Activated T-helper 9 cell treated with anti-CD3 and anti-CD28 coated beads, Interleukin-2, amount 50 U/mL, for 16 hours (primary cell): ENCODE data around the gene IRGQ.
A peak's percentile ranks its signal among the peaks of the same experiment; 100 is the strongest.
"Not testable (repeated sequence)": the region's sequence is repeated elsewhere in the genome, so short reads cannot be mapped to it uniquely, and the experiment has no call there.

ENCODE experiments used
- DNase-seq: peaks from one replicate; pipeline ENCODE4 v3.0.0-alpha.2; 2020; ENCODE audit warnings: low read depth

IRGQ gene, protein sequence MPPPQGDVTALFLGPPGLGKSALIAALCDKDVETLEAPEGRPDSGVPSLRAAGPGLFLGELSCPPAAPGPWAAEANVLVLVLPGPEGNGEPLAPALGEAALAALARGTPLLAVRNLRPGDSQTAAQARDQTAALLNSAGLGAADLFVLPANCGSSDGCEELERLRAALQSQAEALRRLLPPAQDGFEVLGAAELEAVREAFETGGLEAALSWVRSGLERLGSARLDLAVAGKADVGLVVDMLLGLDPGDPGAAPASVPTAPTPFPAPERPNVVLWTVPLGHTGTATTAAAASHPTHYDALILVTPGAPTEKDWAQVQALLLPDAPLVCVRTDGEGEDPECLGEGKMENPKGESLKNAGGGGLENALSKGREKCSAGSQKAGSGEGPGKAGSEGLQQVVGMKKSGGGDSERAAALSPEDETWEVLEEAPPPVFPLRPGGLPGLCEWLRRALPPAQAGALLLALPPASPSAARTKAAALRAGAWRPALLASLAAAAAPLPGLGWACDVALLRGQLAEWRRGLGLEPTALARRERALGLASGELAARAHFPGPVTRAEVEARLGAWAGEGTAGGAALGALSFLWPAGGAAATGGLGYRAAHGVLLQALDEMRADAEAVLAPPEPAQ

DNA sequence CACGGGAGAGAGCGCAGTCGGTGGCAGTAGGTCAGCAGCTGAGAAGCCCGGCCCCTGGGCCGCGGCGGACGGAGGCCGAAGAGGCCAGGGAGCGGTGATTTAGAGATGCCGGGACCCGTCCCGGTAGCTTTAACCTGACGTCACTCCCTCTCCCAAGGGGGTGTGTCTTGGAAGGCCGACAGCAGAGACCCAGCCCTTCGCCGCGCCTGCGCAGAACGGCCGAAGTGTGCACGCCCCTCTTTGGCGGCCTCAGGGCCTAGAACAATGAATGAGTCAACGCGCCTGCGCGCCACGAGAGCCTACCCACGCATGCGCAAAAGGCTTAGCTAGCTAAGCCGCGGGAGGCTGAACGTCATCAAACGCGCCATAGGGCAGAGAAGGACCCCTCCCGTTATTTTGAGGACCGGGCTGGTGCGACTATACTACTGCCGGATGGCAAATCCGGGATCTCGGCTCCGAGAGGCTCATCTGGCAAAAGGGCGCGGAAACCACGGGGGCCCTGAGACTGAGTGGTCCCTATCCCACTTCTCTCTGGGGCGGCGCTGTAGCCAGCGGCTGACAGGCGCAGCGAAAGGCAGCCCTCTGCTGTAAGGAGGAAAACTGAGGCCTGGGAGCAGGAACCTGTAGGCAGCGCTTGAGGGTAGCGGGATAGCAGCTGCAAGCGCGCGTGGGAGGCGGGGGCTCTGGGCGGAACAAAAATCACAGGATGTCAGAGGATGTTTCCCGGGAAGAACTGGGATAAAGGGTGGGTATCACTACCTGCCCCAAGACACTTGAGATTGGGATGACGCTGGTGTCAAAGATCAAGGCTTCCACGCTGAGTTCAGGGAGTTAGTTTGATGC, at the start of gene IRGQ, which contains the start of gene ZNF576:
Gene IRGQ (minus strand): TSS at position 136 of the 843 bp plus-strand sequence. CDS start 796 bp downstream, outside the sequence.
Gene ZNF576 (plus strand): TSS at position 597 of the 843 bp plus-strand sequence. CDS start 514 bp downstream, outside the sequence.
- peak; percentile 100 for DNase-seq

DNA sequence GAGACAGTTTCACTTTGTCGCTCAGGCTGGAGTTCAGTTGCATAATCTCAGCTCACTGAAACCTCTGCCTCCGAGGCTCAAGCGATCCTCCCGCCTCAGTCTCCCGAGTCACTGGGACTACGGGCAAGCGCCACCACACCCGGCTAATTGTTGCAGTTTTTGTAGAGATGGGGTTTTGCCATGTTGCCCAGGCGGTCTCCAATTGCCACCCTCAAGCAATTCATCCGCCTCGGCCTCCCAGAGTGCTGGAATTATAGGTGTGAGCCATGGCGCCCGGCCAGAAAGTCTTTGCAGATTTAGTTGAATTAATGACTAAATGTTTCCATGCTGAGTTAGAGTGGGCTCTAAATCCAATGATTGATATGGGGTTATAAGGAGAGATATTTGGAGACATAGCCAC, 48.2 kb upstream of the IRGQ start:
- no peak for DNase-seq

DNA sequence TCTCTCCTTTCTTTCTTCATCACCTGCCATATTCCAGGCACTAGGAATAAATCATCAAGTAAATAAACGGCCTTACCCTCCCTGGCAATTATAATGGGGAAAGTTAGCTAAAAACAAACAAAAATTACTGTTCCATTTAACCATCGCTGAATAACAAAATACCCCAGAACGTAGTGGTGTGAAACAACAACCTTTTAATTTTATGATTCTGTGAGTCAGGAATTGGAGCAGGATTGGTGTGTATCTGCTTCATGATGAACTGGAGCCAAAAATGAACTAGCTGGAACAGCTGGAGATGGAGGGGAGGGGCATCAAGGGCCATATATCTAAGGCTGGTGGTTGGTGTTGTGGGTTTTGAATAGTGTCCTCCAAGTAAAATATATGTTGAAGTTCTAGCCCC, 47.4 kb upstream of the IRGQ start:
- no peak for DNase-seq

DNA sequence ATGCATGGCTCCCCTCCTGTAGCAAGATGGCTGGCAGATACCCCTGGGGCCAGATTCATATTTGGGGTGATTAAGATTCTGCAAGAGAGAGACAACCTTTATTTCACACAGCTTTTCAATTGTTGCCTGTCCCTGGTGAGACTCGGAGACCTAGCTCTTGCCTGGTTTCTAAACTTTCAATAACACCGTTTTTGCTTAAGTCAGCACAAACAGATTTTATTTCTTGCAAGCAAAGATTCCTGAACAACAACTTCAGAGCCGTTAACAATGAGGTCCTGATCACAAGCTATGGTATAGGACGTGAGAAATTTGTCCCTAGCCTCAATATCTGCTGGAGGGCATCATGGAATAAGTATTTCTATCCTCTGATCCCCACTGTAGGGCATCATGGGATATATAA, 46.6 kb upstream of the IRGQ start:
- DNase-seq, result no peak

DNA sequence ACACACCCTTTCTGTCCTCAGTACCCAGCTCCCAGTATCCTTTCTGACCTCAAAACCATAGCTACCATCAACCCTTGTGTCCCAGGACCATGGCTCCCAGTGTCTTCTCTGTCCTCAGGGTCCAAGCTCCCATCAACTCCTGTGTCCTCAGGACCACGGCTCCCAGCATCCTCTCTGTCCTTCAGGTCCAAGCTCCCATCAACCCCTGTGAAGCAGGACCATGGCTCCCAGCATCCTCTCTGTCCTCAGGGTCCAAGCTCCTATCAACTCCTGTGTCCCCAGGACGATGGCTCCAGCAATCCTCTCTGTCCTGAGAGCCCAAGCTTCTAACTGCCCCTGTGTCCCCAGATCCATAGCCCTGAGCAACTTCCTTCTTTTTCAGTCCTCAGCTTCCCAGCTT, 45.4 kb upstream of the IRGQ start:
- no peak for DNase-seq

DNA sequence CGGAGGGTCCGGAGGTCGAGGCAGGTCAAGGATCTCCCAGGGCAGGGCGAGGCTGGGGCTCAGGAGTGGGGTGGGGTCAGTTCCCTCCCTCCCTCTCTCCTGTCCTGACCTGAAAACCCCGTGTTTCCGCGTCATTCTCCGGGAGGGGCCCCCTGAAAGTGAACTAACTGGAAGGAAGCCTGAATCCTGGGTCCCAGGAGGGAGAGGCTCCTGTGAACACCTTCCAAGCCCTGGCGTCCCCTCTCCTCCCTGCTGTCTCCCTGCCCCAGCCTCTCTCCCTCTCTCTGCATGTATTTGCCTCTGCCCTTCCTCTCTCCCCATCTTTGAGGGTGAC, 44.5 kb upstream of the IRGQ start:
- DNase-seq, result no peak

DNA sequence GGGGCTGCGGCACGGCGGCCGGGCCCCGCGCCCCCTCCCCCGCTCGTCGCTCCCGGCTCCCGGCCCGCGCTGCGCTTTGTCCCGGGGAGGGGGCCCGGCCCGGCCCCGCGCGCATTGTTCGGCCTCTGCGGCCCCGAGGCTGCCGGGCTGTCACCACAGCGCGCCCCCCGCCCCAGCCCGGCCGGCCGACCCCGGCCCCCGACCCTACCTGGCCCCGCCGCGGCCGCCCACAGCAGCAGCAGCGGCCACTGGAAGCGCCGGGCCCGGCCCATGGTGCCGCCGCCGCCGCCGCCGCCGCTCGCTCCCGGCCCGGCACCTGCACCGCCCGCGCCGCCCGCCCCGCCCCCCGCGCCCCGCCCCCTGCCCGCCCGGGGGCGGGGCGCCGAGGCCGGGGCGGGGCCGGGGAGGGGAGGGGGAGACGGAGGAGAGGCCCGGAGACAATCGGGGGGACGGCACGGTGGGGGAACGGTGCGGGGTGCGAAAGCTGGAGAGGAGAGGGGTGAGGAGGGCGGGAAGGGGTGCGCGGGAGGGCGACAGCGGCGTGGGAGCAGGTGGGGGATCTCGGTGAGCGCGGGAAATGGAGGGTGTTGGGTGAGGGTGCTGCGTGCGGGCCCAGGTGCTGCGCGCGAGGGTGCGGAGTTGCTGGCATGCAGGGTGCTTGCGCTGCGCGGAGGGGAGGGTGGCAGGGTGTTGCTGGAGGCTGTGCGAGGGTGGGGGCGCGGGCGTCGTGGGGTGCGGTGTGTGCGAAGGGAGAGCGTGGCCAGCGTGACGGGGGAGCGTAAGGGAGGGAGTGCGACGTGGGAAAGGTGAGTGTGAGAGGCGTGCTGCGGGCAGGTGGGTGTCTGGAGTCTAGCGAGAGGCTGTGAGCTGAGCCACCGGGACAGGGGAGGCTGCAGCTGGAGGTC, 43.8 kb upstream of the IRGQ start, which contains the start of gene CADM4:
Gene CADM4 (minus strand): TSS at position 332 of the 905 bp plus-strand sequence. CDS start 60 bp downstream, at position 272.
- DNase-seq, result peak; percentile 29

DNA sequence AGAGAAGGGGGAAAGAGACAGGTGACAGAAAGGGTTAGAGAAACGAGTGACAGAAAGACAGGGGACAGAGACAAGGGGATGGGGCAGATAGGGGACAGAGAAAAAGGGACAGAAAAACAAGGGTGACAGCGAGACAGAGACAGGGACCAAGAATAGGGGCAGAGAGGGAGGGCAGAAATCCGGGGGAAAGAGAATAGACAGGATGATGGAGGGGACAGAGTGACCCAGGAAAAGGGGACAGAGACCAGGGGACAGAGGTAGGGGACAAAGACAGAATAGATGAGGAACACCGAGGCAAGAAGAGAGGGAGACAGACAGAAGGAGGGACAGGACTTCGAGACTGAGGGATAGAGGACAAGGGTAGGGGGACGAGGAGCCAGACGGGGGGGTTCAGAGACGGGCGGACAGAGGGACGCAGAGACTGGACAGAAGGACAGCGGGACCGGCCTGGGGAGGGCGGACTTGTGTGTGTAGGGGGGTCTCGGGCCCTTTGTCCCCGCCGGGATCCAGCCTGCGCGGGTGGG, 43.1 kb upstream of the IRGQ start:
- DNase-seq, result no peak

DNA sequence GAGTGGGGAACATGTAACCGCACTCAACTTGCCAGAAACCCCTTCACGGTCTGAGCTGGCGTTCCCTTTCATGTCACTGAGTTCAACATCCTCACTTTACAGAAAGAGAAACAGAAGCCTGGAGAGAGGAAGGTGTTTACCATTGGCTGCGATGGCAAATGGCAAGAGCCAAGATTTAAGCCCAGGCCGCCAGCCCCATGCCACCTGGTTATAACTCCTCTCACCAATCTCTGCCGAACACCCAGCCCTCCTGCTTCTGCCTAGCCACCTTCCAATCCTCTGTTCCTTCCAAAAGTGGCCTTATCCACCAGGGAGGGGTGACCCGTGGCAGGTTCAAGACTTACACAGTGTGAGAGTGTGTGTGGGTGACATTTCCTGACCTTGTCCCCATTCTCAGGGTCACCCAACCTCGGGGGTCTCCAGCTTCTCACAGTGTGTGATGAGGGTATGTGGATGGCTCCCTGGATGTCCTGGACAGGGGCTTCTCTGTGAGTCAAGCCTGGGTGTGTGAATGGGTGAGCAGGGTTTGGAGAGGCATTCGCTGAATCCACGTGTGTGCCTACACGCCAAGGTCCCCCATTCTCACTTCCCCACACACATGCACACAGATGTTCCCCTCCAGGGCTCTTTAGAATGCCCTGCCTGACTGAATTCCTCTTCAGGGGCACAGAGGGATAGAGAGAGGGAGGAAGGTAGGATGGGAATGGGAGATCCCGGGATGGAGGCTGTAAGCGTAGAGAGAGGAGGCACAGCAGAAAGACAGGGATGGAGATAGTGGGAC, 42.5 kb upstream of the IRGQ start:
- no peak for DNase-seq

DNA sequence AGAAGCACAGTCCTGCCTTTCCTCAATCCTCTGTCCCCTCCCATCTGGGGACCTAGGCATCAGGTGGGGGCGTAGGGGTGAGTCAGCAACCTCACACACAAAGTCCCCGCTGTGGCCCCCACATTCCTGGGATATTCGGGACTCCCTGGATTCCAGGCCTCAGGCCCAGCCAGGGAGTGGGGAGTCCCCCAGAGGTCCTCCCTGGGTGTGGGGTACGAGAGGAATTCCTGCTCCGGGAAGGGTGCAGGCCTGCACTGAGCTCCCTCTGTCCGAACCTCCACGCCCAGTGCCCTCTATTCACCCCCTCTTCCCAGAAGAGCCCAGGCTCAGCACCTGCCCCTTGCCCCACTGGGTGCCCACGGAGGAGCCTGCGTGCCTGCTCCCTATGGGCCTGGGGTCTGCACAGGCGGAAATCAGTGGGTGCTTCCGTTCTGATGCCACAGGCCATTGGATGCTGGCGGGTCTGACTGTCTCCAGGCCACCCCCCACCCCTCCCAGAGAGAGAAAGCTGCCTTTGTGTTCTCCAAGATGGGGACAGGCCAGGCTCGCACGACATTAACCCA, 40.3 kb upstream of the IRGQ start:
- DNase-seq, result no peak

DNA sequence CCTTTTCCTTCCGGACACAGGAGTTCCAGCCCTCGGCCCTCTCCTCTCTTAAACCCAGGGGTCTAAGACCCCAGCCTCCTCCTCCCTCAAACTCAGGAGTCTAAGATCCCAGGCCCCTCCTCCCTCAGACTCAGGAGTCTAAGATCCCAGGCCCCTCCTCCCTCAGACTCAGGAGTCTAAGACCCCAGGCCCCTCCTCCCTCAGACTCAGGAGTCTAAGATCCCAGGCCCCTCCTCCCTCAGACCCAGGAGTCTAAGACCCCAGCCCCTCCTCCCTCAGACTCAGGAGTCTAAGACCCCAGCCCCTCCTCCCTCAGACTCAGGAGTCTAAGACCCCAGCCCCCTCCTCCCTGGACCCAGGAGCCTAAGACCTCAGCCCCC, 39.6 kb upstream of the IRGQ start:
- not testable (repeated sequence) for DNase-seq

DNA sequence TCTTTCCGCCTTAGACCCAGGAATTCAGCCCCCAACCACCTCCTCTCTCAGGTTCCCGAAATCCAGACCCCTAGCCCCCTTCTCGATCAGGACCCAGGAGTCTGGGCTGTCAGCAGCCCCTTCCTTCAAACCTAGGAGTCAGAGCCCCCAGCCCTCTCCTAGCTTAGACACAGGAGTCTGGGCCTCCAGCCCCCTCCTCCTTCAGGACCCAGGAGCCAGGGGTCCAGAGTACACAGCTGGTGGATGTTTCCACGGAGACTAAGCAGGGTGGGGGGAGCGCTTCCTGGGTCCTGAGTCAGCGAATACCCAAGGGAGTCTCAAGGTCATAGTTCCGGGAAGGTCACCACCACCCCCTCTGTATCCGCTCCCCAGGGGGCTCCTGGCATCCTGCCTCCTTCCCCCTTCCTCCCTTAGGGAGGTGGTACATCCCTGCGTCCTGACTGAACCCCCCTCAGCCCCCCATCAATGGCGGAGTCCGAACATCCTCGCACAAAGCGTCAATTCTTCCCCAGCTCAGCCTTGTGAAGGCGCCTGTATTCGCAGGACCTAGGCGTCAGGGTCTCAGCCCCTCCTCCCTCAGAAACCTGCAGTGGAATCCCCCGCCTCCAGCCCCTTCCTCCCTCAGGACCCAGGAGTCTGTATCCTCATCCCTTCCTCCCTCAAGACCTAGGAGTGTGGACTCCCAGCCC, 39.1 kb upstream of the IRGQ start:
- no peak for DNase-seq

DNA sequence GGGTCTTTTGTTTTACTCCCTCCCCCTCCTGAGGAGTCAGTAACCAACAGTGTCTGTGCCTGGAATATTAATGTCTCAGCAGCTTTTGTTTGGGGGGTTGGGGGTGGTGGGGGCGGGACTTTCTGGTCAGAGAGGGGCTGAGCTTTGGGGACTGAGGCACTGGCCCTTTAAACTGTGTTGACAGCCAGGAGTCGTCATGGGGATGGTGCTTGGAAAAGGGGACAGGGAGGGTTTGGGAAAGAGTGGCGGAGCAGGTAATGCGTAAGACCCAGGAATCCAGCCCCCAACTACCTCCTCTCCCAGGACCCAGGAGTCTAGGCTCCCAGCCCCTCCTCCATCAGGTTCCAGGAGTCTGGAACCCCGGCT, 38.6 kb upstream of the IRGQ start:
- DNase-seq, result no peak

DNA sequence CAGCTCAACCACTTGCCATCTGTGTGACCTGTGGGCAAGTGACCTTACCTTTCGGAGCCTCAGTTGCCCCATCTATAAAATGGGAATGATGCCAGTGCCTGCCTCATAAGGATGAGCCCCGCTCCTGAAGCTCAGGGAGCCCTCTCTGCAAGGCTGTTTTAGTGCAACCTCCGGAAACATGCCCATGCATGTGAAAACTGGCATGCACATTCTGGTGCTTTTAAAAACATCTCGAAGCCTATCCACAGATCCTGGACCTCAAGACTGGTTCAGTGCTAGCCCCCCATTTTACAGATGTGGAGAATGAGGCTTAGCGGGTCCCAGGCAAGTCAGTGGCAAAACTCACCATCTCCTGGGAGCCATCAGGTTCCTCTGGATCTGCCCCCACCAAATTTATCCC, 38.1 kb upstream of the IRGQ start:
- DNase-seq, result no peak

DNA sequence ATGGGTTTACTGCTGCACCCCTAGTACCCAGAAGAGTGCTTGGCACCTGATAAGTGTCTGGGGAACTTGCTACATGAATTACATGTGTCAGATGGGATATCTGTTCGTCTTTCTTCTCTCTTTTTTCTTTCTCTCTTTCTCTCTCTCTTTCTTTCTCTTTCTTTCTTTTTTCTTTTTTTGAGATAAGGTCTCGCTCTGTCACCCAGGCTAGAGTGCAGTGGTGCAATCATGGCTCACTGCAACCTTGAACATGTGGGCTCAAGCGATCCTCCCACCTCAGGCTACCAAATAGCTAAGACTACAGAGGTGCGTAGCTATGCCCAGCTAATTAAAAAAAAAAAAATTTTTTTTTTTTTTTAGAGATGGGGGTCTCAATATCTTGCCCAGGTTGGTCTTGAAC, 37.6 kb upstream of the IRGQ start:
- no peak for DNase-seq

DNA sequence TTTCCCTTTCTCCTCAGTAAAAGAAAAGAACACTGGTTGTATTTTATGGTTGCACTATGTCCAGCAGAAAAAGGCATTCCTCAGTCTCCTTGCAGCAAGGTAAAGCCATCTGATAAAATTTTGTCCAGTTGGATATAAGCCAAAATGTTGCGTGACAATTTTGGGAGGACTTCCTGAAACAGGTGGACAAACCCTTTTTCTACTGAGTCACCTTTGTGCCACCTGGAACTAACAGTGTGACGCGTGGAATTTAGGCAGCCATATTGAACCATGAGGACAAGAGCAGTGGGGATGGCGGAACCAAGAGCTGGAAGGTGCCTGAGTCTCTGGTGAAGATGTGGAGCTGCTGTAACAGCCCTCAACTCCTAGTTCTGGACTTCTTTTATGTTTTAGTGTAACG, 35.6 kb upstream of the IRGQ start:
- no peak for DNase-seq

DNA sequence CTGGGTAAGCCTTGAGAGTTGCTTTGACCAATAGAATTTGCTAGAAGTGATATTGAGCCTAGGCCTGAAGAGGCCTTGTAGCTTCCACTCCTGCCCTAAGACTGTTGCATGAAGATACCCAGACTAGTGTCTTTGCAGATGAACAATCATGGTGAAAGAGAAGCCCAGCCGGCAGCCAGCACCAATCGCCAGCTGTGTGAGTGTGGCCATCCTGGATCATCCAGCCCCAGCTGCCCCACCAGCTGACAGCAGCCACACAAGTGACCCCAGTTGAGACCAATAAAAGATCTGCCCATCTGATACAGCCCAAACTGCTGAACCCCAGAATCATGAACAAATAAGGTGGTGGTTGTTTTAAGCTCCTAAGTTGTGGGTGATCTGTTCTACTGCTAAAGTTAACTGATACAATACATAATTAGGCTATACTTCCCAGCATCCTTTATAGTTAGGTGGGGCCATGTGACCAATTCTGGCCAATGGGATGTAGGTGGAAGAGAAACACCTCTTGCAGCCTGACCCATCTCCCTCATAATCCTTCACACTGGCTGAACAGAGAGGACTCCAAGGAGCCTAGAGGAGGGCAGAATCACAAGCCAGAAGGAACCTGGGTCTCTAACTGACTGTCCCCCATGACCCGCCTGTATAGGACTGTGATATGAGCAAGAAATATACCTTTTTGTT, 32.9 kb upstream of the IRGQ start:
- no peak for DNase-seq

DNA sequence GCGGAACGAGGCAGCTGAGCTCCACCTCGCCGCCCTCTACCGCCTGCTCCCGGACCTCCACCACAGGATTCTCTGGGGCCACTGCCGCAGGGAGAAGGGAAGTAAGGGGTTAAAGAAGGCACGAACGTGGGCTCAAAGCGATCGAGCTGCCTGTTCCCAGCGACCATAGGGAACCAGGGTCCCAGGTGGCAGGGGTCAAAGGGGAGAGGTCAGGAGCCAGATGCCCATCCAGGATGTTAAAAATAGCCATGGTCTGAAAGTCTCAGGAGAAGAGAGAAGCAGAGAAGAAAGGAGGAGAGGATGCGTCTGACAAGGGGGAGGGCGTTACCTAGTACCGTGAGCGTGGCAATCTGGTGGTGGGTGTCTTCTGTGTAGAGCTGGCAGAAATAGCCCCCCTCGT, 30.9 kb upstream of the IRGQ start:
- DNase-seq, result no peak

DNA sequence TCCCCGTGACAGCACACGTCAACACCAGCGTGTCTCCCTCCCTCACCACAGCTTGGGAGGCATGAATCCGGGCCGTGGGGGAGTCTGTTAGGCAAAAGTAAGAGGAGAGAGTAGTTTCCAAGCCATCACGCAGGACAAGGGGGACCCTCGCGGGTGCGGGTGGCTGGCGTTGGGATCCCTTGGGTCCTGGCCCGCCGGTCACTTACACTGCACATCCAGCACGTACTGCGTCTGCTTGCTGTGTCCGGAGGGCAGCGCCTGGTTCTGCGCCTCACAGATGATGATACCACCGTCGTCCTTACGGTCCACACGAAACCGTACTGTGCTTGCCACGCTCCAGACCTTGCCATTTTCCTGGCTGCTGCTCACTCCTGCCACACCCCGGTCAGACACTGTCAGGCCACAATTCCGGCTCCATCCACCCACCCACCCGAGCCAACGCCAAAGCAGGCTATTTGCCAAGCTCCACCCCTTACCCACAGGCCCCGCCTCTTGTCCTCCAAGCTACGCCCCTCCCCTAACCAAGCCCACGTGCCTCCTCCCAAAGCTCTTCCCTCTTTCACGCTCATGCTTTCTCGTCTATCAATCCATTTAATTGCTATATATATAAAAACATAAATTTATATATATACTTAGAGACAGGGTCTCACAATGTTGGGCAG, 30.1 kb upstream of the IRGQ start:
- no peak for DNase-seq
